OCI-LY7 (cell line): ENCODE data around the gene MYO9A.

Source experiments
- CTCF ChIP-seq: fragments of 200-600 bp; sonication (generic); conservative IDR thresholded peaks from 2 replicates; pipeline ENCODE4 v1.5.1; 2014; ENCODE audit warnings: mild to moderate bottlenecking, antibody characterized with exemption, low read length, moderate library complexity, mixed read lengths
- EZH2phosphoT487 ChIP-seq: fragments of 200-600 bp; sonication (generic); IDR thresholded peaks from 2 replicates; pipeline ENCODE4 v1.6.1; 2018; ENCODE audit warnings: low read depth, borderline replicate concordance, mild to moderate bottlenecking, mixed run types, antibody characterized with exemption, low read length, moderate library complexity, mixed read lengths

DNA sequence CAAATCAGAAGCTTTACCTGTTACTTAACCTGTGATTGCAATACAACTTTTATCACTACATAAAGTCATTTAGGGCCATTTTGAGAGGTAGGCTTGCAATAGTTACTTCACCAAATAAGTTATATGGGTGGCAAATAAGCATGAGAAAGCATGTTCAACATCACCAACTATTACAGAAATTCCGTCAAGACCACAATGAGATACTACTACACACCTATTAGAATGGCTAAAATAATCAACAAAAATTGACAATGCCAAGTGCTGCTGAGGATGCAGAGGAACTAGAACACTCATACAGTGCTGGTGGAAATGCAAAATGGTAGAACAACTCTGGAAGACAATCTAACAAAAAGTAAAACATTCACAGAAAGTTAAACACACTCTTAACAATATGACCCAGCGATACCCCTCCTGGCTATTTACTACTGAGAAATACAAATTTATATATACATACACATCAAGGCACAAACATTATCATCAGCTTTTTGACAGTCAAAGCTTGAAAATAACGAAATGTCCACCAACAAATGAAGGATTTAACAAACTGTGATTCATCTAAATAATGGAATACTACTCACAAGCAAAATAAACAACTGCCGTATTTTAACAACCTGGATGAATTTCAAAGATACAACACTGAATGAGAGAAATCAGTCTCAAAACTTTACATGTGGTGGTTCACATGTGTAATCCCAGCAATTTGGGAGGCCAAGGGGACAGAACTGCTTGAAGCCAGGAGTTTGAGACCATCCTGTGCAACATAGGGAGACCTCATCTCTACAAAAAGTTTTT lies 82.9 kb downstream of the MYO9A start:
- TF ChIP-seq CTCF (no peak), EZH2phosphoT487 (no peak)
